IPS DF 4.7 (cell line): ENCODE measurements around the gene ZMIZ2.
"Not testable (repeated sequence)": the region's sequence is repeated elsewhere in the genome, so short reads cannot be mapped to it uniquely, and the experiment has no call there.

Experiments
- DNase-seq: peaks from one replicate; pipeline ENCODE4 v3.0.0-alpha.2; 2013; ENCODE audit warnings: low spot score; ENCODE audit errors: extremely low read depth

Gene ZMIZ2

DNA sequence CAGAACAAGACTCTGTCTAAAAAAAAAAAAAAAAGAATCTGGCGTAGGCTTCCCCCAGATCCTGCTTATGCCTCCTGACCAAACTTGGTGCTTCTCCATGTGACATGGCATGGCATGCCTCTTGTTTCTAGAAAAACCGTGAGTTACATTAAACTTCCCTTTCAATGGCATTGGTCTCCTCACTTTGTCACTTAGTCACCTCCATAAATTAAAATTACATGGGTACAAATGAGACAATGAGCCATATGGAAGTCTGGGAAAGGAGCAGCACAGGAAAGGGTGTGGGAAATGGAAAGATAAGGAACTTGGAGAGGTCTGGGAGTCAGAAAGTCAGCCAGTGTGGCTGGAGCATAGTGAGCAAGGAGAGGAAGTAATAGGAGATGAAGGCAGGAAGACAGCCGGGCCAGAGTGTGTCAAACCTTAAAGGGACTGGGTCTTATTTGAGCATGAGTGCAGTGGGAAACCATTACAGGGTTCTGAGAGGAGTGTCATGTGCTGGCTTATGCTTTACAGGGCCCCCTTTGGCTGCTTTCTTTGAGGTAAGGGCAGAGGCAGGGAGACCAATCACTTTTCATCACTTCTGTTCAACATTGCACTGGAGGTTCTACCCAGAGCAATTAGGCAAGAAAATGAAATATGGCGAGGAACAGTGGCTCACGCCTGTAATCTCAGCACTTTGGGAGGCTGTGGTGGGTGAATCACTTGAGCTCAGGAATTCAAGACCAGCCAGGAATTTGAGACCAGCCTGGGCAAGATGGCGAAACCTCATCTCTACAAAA is 21.3 kb upstream of the ZMIZ2 start:
- DNase-seq = no peak

DNA sequence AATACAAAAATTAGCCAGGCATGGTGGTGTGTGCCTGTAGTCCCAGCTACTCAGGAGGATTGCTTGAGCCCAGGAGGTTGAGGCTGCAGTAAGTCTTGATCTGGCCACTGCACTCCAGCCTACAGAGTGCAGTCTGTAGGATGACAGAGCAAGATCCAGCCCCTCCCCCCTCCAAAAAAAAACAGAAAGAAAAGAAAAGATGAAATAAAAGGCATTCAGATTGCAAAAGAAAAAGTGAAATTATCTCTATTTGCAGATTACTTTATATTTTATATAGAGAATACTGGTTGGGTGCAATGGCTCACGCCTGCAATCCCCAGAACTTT is 20.7 kb upstream of the ZMIZ2 start:
- DNase-seq = no peak

DNA sequence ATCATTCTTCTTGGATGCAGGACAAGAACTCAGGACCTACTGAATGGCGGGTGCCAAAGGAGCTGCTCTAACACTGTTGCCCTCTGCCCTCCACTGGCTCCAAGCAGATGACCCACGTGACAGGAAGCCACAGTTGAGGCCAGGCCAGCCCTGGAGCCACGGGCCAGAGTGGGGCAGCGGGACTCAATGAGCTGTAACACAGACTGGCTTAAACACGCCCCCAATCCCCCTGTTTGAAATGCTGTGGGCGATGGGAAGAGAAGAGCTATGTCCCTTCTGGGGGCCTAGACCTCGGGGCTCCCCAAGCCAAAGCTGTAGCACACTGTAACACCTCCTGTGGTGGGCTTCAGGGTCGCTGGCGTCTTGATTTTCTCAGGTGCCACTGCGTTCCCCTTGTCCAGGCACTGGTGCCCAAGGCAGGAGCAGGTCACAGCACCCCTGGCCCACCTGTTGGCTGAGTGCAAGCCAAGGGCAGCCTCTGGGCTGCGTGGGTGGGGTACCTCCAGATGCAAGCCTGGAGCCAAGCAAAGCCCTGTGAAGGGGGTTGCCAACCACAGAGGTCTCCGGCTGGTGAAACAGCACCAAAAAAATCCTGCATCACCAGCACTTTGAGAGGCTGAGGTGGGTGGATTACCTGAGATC is 18.6 kb upstream of the ZMIZ2 start:
- no peak for DNase-seq

DNA sequence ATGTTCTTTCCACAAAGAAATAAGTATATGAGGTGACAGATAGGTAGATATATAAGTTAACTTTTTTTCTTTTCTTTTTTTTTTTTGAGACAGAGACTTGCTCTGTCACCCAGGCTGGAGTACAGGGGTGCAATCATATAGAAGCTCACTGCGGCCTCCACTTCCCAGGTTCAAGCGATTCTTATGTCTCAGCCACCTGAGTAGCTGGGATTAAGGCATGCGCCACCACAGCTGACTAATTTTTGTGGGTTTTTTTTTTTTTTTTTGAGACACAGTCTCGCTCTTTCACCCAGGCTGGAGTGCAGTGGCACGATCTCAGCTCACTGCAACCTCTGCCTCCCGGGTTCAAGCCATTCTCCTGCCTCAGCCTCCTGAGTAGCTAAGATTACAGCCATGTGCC is 15.7 kb upstream of the ZMIZ2 start:
- not testable (repeated sequence) for DNase-seq

DNA sequence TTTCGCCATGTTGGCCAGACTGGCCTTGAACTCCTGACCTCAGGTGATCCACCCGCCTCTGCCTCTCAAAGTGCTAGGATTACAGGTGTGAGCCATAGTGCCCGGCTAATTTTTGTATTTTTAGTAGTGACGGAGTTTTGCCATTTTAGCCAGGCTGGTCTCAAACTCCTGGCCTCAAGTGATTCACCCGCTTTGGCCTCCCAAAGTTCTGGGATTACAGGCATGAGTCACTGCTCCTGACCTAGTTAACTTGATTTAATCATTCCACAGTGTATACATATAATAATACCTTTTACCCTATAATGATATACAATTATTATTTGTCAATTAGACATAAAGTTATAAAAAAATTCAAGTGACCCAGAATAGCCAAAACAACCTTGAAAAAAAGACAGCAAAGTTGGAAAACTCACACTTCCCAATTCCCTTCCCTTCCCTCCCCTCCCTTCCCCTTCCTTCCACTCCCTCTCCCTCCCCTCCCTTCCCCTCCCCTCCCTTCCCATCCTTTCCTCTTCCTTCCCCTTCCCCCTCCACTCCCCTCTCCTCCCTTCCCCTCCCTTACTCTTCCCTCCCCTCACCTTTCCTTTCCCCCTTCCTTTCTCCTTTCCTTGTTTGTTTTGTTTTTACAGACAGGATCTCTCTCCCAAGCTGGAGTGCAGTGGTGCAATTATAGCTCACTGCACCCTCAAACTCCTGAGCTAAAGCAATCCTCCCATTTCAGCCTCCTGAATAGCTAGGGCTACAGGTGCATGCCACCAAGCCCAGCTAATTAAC is 14.8 kb upstream of the ZMIZ2 start:
- no peak for DNase-seq

DNA sequence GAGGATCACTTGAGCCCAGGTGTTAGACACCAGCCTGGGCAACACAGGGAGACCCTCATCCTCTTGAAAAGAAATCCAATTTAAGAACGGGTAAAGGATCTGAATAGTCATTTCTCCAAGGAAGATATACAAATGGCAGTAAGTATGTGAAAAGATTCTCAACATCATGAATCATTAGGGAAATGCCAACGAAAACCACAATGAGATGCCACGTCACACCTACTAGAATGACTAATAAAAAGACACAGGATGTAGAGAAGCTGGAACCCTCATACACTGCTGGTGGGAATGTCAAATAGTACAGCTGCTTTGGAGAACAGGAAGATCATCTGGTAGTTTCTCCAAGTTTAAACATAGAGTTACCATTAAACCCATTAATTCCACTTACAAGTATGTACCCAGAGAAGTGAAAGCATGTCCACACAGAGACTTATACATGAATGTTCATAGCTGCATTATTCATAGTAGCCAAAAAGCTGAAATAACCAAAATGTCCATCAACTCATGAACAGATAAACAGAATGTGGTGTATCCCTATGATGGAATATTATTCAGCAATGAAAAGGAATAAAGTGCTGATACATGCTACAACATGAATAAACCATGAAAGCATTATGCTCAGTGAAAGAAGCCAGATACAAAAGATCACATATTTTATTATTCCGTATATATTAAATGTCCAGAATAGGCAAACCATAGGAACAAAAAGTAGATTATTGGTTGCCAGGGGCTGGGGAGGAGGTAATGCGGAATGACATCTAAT is 13.1 kb upstream of the ZMIZ2 start:
- DNase-seq = no peak

DNA sequence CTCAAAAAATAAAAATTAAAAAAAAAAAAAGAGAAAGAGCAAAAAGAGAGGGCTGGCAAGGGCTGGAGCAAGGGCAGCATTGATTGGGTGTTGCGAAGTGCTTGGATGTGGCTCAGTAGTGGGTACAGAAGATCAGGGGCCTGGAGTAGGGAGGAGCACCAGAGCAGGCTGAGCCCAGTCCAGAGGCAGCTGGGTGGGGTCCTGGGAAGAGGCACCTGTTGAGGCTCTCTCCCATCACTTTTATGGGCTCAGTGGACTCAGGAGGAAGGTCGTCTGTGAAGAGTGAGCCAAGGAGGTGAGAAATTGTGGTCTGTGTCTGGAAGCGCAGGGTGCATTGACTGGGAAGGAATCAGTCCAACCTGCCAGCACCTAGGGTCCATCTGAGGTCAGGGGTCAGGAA is 11.8 kb upstream of the ZMIZ2 start:
- DNase-seq = no peak

DNA sequence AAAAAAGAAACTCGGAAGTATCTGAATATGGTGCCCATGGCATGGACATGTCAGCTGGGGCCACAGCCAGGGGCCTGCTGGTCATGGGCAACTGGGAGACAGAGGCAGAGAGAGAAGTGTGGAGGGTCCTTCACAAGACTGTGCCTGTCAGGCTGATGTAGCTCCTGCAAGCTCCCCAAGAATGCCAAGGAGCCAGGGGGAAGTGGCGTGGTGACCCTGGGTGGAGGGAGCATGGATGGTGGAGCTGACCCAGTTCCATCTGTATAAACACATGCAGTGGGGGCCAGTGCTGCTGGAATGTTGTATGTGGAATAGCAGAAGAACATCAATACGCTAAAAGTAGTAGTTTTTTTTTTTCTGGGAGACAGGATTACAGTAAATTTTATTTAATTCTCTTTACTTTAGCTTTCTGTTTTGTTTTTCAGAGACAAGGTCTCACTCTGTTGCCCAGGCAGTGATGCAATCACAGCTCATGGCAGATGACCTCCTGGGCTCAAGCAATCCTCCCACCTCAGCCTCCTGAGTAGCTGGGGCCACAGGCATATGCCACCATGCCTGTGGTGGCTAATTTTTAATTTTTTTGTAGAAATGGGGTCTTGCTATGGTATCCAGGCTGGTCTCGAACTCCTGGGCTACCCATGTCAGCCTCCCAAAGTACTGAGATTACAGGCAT is 10.5 kb upstream of the ZMIZ2 start:
- no peak for DNase-seq

DNA sequence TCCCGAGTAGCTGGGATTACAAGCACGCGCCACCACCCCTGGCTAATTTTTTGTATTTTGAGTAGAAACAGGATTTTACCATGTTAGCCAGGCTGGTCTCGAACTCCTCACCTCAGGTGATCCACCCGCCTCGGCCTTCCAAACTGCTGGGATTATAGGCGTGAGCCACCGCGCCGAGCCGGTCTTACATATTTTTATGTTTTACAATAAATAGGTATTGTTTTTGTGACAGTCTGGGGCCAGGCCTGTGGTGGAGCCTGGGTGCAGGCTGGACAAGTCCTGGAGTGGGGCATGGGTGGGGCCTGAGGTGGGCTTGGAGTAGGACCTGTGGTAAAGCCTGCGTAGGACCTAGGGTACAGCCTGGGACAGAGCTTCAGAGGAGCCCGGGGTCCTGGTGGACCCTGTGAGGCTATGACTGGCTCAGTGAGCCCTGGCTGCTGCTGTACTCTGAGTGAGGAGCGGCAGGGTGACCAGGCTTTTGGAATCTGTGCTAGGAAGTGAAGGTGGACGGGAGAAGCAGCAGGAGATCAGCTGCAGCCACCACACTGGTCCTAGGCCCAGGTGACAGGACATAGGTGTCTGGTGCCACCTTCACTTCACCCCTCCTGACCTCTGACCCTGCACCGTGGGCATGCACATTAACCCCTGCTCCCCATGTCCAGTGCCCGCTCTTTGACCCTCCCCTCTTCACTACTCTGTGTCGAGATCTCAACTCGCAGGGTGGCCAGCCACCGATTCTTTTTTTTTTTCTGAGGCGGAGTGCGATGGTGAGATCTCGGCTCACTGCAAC is 9.6 kb upstream of the ZMIZ2 start:
- DNase-seq = no peak

DNA sequence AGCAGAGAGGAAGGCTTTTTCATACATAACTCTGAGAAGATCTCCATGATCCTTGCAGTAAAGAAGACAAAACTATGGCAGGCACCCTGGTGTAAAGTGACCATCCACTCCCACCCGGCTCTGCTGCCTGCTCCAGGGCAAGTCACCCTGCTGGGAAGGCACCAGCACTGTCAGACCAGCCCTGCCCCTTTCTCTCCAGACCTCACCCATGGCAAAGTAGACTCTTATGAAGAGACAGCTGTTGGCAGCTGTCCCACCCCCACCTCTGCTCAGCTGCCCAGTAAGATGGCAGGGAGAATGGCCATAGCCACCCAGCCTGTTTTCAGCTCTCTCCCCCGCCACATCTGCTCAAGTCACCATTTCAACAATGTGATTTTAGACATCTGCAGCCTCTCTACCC is 8.6 kb upstream of the ZMIZ2 start:
- no peak for DNase-seq

DNA sequence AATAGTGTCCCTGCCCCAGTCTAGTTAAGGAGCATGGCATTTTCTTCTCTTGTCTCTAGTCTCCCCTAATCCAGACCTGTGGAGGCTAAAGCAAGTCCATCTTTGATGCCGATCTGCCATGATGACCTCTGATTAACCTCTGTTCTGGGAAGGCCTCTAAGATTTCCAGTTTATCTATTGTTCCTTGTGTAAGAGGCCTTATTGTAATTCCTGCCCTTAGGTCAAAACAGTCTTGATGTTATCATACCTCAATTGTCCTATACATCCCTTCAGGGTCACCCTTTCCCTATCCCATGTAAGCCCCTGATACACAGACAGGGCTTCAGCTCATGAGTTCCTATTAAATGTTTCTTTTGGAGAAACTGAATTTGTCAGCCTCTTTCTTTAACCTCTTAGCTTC is 4.9 kb upstream of the ZMIZ2 start:
- DNase-seq = no peak

DNA sequence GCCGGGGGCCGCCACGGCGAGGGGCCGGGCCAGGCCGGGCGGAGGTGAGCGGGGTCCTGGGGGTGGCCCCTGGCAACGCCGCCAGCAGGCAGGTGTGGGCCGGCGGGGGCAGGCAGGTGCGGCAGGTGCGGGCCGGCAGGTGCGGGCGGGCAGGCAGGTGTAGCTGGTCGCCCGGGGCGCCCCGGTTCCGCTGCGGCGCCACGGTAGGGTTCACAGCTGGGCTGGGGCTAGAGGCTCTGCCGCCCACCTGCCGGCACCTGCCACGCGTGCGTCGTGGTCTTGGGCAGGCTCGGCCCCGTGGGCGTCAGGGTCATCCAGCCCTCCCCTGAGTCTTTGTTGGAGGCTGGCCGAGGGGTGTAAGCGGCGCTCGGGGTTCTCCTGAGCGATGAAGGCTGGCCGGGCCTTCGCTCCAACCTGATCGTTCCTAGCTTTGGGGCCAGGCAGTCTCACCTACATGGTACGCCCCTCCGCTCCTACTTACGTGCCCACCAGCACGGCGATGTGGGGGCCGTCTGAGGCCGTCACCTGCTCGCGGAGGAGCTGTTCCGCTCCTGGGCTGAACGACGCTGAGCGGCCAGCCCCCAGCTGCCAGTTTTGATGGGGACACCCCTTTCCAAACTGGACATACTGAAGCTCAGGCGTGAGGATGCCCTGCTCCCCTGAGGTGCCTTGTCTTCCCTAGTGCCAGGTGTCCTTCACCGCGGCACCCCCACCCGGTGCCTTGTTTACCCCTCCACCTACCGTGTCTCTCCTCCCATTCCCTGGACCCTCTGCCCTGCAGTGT is 493 bp downstream of the ZMIZ2 start:
- no peak for DNase-seq

DNA sequence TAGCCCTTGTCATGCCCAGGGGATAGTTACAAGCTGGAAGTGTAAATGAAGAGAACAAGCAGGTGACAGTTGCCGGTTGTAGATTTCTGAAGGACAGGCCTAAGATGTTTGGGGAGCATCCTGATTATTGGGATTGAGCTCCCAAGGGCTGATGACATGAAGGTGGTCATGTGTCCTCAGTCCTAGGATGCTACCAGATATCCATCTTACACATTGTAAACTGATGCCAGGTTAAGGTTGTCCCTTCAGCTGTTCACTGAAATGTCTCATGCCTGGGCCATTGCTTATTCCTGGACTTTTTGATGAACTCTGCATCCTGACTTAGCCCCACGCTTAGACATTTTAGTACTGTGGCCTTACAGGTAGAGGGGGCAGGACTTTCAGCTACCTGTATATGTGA is 1.3 kb downstream of the ZMIZ2 start:
- DNase-seq = no peak

DNA sequence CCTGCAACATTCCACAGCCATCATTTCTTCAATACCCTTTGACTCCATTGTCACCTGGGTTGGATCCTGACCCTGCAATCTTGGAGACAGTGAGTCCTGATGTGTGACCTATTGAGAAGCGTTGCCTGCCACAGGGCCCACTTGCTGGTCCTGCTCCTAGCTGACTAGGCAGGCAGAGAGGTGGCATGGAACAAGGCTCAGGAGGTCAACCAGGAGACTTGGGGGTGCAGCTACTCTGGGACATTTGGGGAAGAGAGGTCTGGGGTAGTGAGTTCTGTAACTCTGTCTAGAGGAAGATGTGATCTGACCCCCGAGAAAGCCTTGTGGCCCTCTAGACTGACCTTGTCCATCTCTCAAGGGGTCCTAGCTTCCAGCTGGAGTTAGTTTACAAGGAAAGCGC is 1.8 kb downstream of the ZMIZ2 start:
- no peak for DNase-seq

DNA sequence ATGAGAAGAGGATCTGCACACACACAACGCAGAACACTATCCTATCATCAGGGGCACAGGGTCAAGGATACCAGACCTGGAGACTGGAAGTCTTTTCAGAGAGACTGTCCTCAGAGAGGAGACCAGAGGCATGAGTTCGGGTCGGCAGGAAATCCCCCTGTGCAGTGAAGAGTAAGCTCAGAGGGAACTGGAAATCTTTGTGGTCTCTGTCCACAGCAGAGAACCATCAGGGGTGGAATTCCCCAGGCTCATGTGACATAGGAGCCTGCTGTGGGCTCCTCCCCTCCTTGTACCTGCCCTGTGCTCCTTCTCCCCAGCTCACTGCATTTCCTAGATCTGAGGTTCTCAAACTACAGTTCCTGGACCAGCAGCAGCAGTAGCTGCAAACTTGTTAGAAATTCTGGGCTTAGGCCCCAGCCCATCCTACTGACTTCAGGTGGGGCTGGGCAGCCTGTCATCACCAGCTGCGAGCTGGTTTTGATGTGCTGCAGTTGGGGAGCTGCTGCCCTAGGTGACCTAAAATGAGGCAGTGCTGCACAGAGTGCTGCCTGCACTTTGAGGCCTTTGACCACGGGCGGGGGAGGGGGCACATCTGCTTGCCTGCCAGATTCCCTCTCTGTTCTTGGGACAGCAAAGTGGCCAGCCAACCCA is 2.4 kb downstream of the ZMIZ2 start:
- DNase-seq = no peak

DNA sequence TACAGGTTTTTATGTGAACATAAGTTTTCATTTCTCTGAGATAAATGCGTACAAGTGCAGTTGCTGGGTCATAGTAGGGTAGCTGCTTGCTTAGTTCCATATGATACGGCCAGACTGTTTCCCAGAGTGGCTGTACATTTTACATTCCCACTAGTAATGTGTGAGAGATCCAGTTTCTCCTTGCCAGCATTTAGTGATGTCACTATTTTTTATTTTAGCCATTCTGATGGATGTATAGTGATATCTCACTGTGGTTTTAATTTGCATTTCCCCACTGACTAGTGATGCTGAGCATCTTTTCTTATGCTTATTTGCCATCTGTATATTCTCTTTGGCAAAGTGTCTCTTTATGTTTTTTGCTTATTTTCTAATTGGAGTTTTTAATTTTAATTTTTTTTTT is 4.2 kb downstream of the ZMIZ2 start:
- DNase-seq = no peak

DNA sequence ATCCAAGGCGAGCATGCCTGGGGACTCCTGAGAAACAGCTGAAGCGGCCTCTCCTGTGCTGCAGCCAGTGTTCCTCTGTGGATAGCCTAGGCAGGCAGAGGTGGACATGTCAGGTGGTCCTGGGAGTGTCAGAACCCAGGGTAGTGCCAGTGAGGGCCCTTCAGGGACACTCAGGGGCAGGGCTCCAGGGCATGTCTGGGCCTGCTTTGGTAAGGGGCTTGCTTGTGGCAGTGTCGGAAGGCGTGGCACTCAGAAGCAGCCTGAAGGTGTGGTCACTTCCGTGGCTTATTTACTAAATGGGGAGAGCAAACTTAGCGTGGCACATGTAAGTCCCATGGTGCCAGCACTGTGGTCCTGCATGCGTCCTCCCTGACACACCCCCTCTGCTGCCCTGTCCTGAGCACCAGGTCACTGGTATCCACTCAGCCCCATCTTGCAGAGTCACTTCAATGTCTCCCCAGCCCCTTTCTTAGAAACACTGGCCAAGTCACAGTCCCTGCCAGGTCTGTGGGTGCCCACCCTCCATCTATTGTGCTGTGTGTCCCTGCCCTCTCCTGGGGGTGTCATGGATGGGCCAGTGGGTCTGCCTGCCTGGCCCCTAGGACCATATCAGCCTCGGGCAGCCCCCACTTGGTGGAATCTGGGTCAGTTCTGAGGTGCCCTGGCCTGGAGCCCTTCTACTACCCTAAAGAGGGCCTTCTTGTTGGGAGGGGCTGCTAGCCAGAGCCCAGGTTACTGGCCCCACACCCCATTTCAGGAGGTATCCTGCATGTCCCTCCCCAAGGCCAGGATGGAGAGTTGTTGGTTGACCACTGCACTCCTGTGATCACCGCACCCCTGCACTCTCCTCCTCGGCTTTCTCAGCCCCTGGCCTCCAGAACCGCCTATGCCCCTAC is 6.4 kb downstream of the ZMIZ2 start:
- no peak for DNase-seq
